ENCODE data around the gene CBR1.

GRCh38 chr21:36109868-36110267, 40.0 kb downstream of the CBR1 start:
- TF ChIP-seq POLR2A (IDR thresholded peaks at IDR 0.05; ENCODE audit: low read length) (no peak), GATA1 (IDR thresholded peaks at IDR 0.05; ENCODE audit: low read depth, low read length) (no peak)
